Measurements from ENCODE around the gene PIEZO1. TPM values are rescaled to one million over a fixed set of nuclear protein-coding genes. Genes with fewer than 3 reads are reported as not detected.

The PIEZO1 gene
- total and polyA plus RNA-seq, 9 of the 15 experiments (the other 6 are each of a cell fraction or from before 2014, with no cell fraction given) = 3.6 to 432 (median 131) TPM

GRCh38 chr16:88798772-88799455 lies 13.9 kb upstream of the PIEZO1 start (continued):
- TF ChIP-seq MGA (IDR thresholded peaks at IDR 0.05) (peak; percentile 71), XRCC3 (IDR thresholded peaks at IDR 0.05) (no peak), L3MBTL2 (IDR thresholded peaks at IDR 0.05) (peak; percentile 84), E2F6 (IDR thresholded peaks at IDR 0.05; ENCODE audit: borderline replicate concordance in 1 of 2, extremely low read depth in 1 of 2, insufficient read depth in 1 of 2, insufficient read length in 1 of 2, low read depth in 1 of 2, low read length in 1 of 2, poor library complexity in 1 of 2, severe bottlenecking in 1 of 2) (peak; percentile 11 to 69), ZBTB7A (IDR thresholded peaks at IDR 0.05; ENCODE audit: borderline replicate concordance, control insufficient read depth, low read depth, low read length) (no peak)
